Measurements from ENCODE around the gene SRSF9. TPM values are rescaled to one million over a fixed set of nuclear protein-coding genes. Genes with fewer than 3 reads are reported as not detected.

Gene SRSF9
- total RNA-seq, 1 experiment from 2014 or later = 297 TPM

DNA sequence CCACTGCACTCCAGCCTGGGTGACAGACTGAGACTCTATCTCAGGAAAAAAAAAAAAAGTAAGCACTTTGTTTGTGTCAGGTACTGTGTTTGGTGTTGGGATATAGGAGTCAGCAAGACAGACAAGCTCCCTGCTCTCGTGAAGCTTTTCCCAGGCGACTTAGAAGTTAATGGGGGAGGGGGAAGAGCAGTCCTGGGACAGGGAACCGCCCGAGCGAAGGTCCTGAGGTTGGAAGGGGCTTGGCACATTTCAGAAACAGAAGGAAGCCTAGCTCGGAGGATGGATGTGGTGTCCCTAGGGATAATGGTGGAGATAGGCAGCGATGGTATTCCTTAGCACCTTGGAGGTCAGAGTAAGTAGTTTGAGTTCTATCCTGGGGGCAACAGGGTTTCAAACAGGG lies 40.2 kb downstream of the SRSF9 start:
- no peak overlapping the region for H2AFZ ChIP-seq (ENCODE audit: low read depth, low read length, poor library complexity, severe bottlenecking)
- no TSS peak for BruUV-seq (replicated peaks)
- H3K9me3 ChIP-seq (ENCODE audit: control insufficient read depth in 1 of 2, insufficient read depth in 1 of 2, low read depth in 1 of 2, low read length in 2 of 2) = no peaks in the 10 kb centered on the region; a peak in 1 of 4 replicates
- no peaks in the 10 kb centered on the region for H3K27me3 ChIP-seq (ENCODE audit: insufficient read depth, low read length)
- CTCF ChIA-PET = interaction anchor here (0.6 to 1.3 kb wide), 3 partner anchors 12 to 94 kb away, joined by 3 read pairs; no protein-coding TSS in a partner anchor
- RAD21 ChIA-PET (ENCODE audit: low non-redundant PET in 1 of 2, low total read pairs in 2 of 2, uncharacterized antibody in 2 of 2, unreplicated experiment in 2 of 2) = no interaction called here
- TF ChIP-seq TCF7L2 (IDR thresholded peaks at IDR 0.05; ENCODE audit: borderline replicate concordance, extremely low read depth, insufficient read depth, insufficient read length) = no peak
- TF ChIP-seq EGR1 (IDR thresholded peaks at IDR 0.05; ENCODE audit: low read depth) = no peak
- TF ChIP-seq SRF (IDR thresholded peaks at IDR 0.05; ENCODE audit: low read depth) = no peak
- TF ChIP-seq CEBPB (IDR thresholded peaks at IDR 0.05; ENCODE audit: low read depth) = no peak
- TF ChIP-seq CBX3 (IDR thresholded peaks at IDR 0.05; ENCODE audit: low read depth) = no peak
- TF ChIP-seq, protein P1, sequence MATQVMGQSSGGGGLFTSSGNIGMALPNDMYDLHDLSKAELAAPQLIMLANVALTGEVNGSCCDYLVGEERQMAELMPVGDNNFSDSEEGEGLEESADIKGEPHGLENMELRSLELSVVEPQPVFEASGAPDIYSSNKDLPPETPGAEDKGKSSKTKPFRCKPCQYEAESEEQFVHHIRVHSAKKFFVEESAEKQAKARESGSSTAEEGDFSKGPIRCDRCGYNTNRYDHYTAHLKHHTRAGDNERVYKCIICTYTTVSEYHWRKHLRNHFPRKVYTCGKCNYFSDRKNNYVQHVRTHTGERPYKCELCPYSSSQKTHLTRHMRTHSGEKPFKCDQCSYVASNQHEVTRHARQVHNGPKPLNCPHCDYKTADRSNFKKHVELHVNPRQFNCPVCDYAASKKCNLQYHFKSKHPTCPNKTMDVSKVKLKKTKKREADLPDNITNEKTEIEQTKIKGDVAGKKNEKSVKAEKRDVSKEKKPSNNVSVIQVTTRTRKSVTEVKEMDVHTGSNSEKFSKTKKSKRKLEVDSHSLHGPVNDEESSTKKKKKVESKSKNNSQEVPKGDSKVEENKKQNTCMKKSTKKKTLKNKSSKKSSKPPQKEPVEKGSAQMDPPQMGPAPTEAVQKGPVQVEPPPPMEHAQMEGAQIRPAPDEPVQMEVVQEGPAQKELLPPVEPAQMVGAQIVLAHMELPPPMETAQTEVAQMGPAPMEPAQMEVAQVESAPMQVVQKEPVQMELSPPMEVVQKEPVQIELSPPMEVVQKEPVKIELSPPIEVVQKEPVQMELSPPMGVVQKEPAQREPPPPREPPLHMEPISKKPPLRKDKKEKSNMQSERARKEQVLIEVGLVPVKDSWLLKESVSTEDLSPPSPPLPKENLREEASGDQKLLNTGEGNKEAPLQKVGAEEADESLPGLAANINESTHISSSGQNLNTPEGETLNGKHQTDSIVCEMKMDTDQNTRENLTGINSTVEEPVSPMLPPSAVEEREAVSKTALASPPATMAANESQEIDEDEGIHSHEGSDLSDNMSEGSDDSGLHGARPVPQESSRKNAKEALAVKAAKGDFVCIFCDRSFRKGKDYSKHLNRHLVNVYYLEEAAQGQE (IDR thresholded peaks at IDR 0.05; ENCODE audit: low read depth) = no peak
- TF ChIP-seq, protein P2, sequence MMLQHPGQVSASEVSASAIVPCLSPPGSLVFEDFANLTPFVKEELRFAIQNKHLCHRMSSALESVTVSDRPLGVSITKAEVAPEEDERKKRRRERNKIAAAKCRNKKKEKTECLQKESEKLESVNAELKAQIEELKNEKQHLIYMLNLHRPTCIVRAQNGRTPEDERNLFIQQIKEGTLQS (IDR thresholded peaks at IDR 0.05) = no peak
- TF ChIP-seq JUND (IDR thresholded peaks at IDR 0.05) = no peak
- TF ChIP-seq, protein P3, sequence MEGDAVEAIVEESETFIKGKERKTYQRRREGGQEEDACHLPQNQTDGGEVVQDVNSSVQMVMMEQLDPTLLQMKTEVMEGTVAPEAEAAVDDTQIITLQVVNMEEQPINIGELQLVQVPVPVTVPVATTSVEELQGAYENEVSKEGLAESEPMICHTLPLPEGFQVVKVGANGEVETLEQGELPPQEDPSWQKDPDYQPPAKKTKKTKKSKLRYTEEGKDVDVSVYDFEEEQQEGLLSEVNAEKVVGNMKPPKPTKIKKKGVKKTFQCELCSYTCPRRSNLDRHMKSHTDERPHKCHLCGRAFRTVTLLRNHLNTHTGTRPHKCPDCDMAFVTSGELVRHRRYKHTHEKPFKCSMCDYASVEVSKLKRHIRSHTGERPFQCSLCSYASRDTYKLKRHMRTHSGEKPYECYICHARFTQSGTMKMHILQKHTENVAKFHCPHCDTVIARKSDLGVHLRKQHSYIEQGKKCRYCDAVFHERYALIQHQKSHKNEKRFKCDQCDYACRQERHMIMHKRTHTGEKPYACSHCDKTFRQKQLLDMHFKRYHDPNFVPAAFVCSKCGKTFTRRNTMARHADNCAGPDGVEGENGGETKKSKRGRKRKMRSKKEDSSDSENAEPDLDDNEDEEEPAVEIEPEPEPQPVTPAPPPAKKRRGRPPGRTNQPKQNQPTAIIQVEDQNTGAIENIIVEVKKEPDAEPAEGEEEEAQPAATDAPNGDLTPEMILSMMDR (IDR thresholded peaks at IDR 0.05 in 2 of 3, conservative IDR thresholded peaks at IDR 0.05 in 1 of 3; ENCODE audit: borderline replicate concordance in 1 of 3, insufficient read depth in 1 of 3, low read depth in 2 of 3, low read length in 2 of 3) = no peak
- no peak for TF ChIP-seq POLR2A (IDR thresholded peaks at IDR 0.05; ENCODE audit: borderline replicate concordance, extremely low read depth, insufficient read depth, insufficient read length)
- TF ChIP-seq SIN3A (IDR thresholded peaks at IDR 0.05; ENCODE audit: low read depth) = no peak
- TF ChIP-seq ELF1 (IDR thresholded peaks at IDR 0.05; ENCODE audit: borderline replicate concordance, low read depth) = no peak
- no peak for TF ChIP-seq FOSL1 (IDR thresholded peaks at IDR 0.05; ENCODE audit: low read depth)
- TF ChIP-seq EZH2phosphoT487 (IDR thresholded peaks at IDR 0.05; ENCODE audit: borderline replicate concordance) = no peak
- TF ChIP-seq YY1 (IDR thresholded peaks at IDR 0.05; ENCODE audit: extremely low read depth, insufficient replicate concordance, low read depth, low read length) = no peak
- no peak for TF ChIP-seq SP1 (IDR thresholded peaks at IDR 0.05; ENCODE audit: low read depth)
- H3K36me3 ChIP-seq (ENCODE audit: control insufficient read depth in 1 of 2, insufficient read depth in 2 of 2, low read length in 2 of 2) = no peaks in the 10 kb centered on the region
- H3K27ac ChIP-seq (ENCODE audit: low read depth, low read length) = no peak overlapping the region
- ATAC-seq (no peak), DNase-seq (ENCODE audit: low read depth, low spot score) (no peak)
- H3K4me1 ChIP-seq (ENCODE audit: control insufficient read depth in 1 of 2, insufficient read depth in 2 of 2, low read length in 2 of 2) = peaks cover 3 to 29% of the 10 kb centered on the region in 2 experiments; a peak in 3 of 4 replicates
- no peak overlapping the region for H3K4me3 ChIP-seq (replicated peaks in 1 of 2; ENCODE audit: low read depth in 1 of 2, low read length in 2 of 2)
- H3K4me2 ChIP-seq (ENCODE audit: low read length) = no peak overlapping the region
- no peak overlapping the region for H3K9ac ChIP-seq (ENCODE audit: low read length)
- POLR2A ChIA-PET = interaction anchor here (0.7 kb wide), 1 partner anchor 99 kb away, joined by 3 read pairs; the partner anchor contains the start of gene COQ5
- intact Hi-C loops (cut with micrococcal nuclease) = loop anchor here (5.0 kb wide), 1 partner anchor 52 kb away; no protein-coding TSS in a partner anchor
- H3K9me2 ChIP-seq (ENCODE audit: insufficient read depth) = no peaks in the 10 kb centered on the region
- no peaks in the 10 kb centered on the region for H3K79me2 ChIP-seq (ENCODE audit: insufficient read depth, low read length)
- H4K20me1 ChIP-seq (ENCODE audit: insufficient read depth) = no peaks in the 10 kb centered on the region
